Ovary (tissue), 9 donors: ENCODE measurements around the gene CEP131. TPM values are rescaled to one million over a fixed set of nuclear protein-coding genes. Genes with fewer than 3 reads are reported as not detected.

Experiments used
- DNase-seq, 5 donors: peaks; one replicate each; pipeline ENCODE4 v3.0.0-alpha.2; 2019 to 2020
- H3K27ac ChIP-seq, 2 donors: fragments of 200-600 bp; one replicate each; pipeline versions ENCODE4 v1.5.1 to v1.8.0; 2019 to 2022
- H3K27me3 ChIP-seq: fragments of 200-600 bp; one replicate; pipeline ENCODE4 v1.8.0; 2022
- H3K36me3 ChIP-seq: fragments of 200-600 bp; sonication (generic); one replicate; pipeline ENCODE4 v1.5.1; 2019
- H3K4me1 ChIP-seq: one replicate; pipeline ENCODE4 v1.8.1; 2013; ENCODE audit warnings: mild to moderate bottlenecking, moderate library complexity; ENCODE audit not compliant: insufficient read depth
- H3K4me3 ChIP-seq: fragments of 200-600 bp; sonication (generic); one replicate; pipeline ENCODE4 v1.5.1; 2017
- H3K9me3 ChIP-seq, 2 donors: fragments of 200-600 bp in 1 of 2; sonication (generic) in 1 of 2; one replicate each; pipeline versions ENCODE4 v1.5.1 to v1.8.1; 2013 to 2019; ENCODE audit warnings: mild to moderate bottlenecking in 1 of 2, moderate library complexity in 1 of 2
- EP300 ChIP-seq: sonication (generic); formaldehyde crosslinking; IDR thresholded peaks from one replicate; pipeline ENCODE4 v1.6.1; 2017; ENCODE audit warnings: antibody characterized with exemption
- POLR2A ChIP-seq: fragments of 450-650 bp; IDR thresholded peaks from one replicate; pipeline ENCODE4 v1.6.1; 2017; ENCODE audit warnings: antibody characterized with exemption, mild to moderate bottlenecking, moderate library complexity
- WGBS, 3 donors: extraction: QIAGEN DNeasy Blood & Tissue Kit in 1 of 3; methylation state at CpG; one replicate each; pipeline versions ENCODE4 v1.1.5 to v1.1.7; 2013 to 2017; 5-methylcytosine and 5-hydroxymethylcytosine counted together
- intact Hi-C, 4 donors: fragments of 100-400 bp; cut with DNase I; formaldehyde crosslinking; loops; one replicate each; pipeline versions ENCODE4 v1.11.0 to v1.15.1; 2022 to 2023
- polyA plus RNA-seq, 2 donors: library from polyadenylated mRNA; stranded (reverse); fragments of 200-250 nt in 1 of 2; fragments of 350-450 nt in 1 of 2; fragmentation: Illumina TruSeq in 1 of 2; extraction: RNeasy Lipid Tissue Mini Kit (QIAGEN cat#74804) in 1 of 2; gene quantifications; one replicate each; pipeline ENCODE4 v1.2.3, GENCODE V29; 2013 to 2014
- total RNA-seq, 7 donors: library from RNA; depleted of rRNA in 2 of 7; stranded (reverse); fragments of >200 nt in 2 of 7; fragmentation: NEBNext Ultra II Directional in 3 of 7; extraction: Animal tissue kit (Norgen Biotek cat#: 25700) in 3 of 7; gene quantifications; one replicate each; pipeline versions ENCODE4 v1.1.0 to v1.2.4, GENCODE V29; 2016 to 2023
- TF ChIP-seq, protein P1 (sequence below), 3 donors: fragments of 450-650 bp in 2 of 3; fragments of 200-600 bp in 1 of 3; IDR thresholded peaks; one replicate each; pipeline versions ENCODE4 v1.5.1 to v1.8.0; 2016 to 2022; ENCODE audit warnings: antibody characterized with exemption in 3 of 3, mild to moderate bottlenecking in 1 of 3
- donor health status: DM: no; HTN: no; CAD: no; lungs with moderate emphysema.
- donor health status: DM: no; HTN: no; CAD: no.
- donor health status: Bipolar disorder and iron deficiency.
- donor health status: DM: yes; HTN: yes; CAD: no.
- donor health status: DM: no; HTN: no; CAD: no.
- donor health status: DM: yes; HTN: yes; CAD: no.

Gene CEP131
- total and polyA plus RNA-seq, 9 donors = 0.22 to 10.7 (median 8.8) TPM

GRCh38 chr17:81184555-81184954 is 38.2 kb downstream of the CEP131 start:
- DNase-seq = no peak
- no peak for TF ChIP-seq POLR2A
- TF ChIP-seq, protein P1, sequence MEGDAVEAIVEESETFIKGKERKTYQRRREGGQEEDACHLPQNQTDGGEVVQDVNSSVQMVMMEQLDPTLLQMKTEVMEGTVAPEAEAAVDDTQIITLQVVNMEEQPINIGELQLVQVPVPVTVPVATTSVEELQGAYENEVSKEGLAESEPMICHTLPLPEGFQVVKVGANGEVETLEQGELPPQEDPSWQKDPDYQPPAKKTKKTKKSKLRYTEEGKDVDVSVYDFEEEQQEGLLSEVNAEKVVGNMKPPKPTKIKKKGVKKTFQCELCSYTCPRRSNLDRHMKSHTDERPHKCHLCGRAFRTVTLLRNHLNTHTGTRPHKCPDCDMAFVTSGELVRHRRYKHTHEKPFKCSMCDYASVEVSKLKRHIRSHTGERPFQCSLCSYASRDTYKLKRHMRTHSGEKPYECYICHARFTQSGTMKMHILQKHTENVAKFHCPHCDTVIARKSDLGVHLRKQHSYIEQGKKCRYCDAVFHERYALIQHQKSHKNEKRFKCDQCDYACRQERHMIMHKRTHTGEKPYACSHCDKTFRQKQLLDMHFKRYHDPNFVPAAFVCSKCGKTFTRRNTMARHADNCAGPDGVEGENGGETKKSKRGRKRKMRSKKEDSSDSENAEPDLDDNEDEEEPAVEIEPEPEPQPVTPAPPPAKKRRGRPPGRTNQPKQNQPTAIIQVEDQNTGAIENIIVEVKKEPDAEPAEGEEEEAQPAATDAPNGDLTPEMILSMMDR (IDR thresholded peaks at IDR 0.05) = no peak
- TF ChIP-seq EP300 = no peak
- no peaks in the 10 kb centered on the region for H3K27me3 ChIP-seq
- no peaks in the 10 kb centered on the region for H3K9me3 ChIP-seq
- intact Hi-C loops = no loop called here
- no peaks in the 10 kb centered on the region for H3K4me1 ChIP-seq
- no peak overlapping the region for H3K4me3 ChIP-seq
- WGBS, 3 donors = 17 to 28% (median 18%) methylated on average over 14 to 15 of the region's 15 CpGs
- H3K36me3 ChIP-seq = no peaks in the 10 kb centered on the region
- H3K27ac ChIP-seq = no peak overlapping the region

- H3K4me1 ChIP-seq = no peaks in the 10 kb centered on the region
- no peak overlapping the region for H3K4me3 ChIP-seq
- no peak overlapping the region for H3K27ac ChIP-seq
- H3K9me3 ChIP-seq = no peaks in the 10 kb centered on the region
- no peaks in the 10 kb centered on the region for H3K36me3 ChIP-seq
- TF ChIP-seq, protein P1 (IDR thresholded peaks at IDR 0.05) = no peak
- TF ChIP-seq POLR2A (no peak), EP300 (no peak)
- 89 to 93% (median 93%) methylated on average over 9 to 11 of the region's 11 CpGs for WGBS, 3 donors
- intact Hi-C loops = no loop called here
- no peak for DNase-seq
- no peaks in the 10 kb centered on the region for H3K27me3 ChIP-seq
These were observed 39.0 kb downstream of the CEP131 start for GRCh38 chr17:81183807-81184206.

DNA sequence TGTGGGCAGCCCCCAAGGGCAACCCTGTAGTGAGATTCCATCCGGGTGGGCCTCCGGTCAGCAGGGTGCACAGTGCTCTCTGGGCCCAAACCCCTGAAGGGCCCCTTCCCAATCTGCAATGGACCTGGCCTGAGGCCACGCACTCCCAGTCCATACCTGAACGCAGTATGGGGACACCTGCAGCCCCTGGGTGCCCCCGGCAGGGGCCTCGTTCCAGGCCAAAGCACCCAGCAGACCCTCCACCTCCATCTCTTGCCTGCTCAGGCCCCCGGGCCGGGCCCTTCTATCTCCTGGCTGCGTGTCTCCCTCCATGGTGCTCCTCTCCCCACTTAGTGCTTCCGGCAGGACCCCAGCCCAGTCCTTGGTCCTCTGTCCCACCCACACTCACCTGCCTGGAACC is 39.4 kb downstream of the CEP131 start:
- TF ChIP-seq EP300 (no peak), POLR2A (no peak)
- TF ChIP-seq, protein P1 (IDR thresholded peaks at IDR 0.05) = no peak
- Histone ChIP-seq H3K36me3 (no peaks in the 10 kb centered on the region), H3K27ac (no peak overlapping the region), H3K4me1 (no peaks in the 10 kb centered on the region), H3K9me3 (no peaks in the 10 kb centered on the region), H3K27me3 (no peaks in the 10 kb centered on the region), H3K4me3 (no peak overlapping the region)
- intact Hi-C loops = no loop called here
- no peak for DNase-seq
- 85 to 89% (median 85%) methylated on average over 10 of the region's 10 CpGs for WGBS, 3 donors

GRCh38 chr17:81182596-81182995 is 40.2 kb downstream of the CEP131 start:
- Histone ChIP-seq H3K27me3 (no peaks in the 10 kb centered on the region), H3K4me3 (no peak overlapping the region), H3K9me3 (no peaks in the 10 kb centered on the region), H3K36me3 (no peaks in the 10 kb centered on the region), H3K27ac (no peak overlapping the region), H3K4me1 (no peaks in the 10 kb centered on the region)
- WGBS, 3 donors = 58 to 84% (median 81%) methylated on average over 5 of the region's 5 CpGs
- intact Hi-C loops = no loop called here
- DNase-seq = no peak
- TF ChIP-seq EP300 (no peak), POLR2A (no peak)
- TF ChIP-seq, protein P1 (IDR thresholded peaks at IDR 0.05) = no peak

DNA sequence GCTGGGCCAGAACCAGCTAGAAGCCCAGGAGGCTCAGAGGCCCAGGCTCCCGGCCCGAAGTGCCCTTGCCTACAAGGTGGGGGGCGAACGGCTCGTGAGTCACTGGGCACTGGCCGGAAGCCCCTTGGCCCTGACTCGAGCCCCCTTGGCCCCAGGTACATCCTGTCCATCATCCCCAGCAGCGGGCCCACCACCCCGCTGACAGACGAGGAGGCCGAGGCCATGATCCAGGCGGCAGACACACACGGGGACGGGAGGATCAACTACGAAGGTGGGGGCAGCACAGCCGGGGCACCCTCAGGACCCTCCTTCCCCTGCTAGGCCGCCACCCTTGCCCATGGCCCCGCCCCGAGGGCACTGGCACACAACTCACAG is 41.0 kb downstream of the CEP131 start:
- Histone ChIP-seq H3K36me3 (no peaks in the 10 kb centered on the region), H3K9me3 (no peaks in the 10 kb centered on the region), H3K27ac (no peak overlapping the region), H3K4me1 (no peaks in the 10 kb centered on the region), H3K27me3 (no peaks in the 10 kb centered on the region), H3K4me3 (no peak overlapping the region)
- intact Hi-C loops = no loop called here
- DNase-seq = no peak
- 91 to 93% (median 91%) methylated on average over 18 to 19 of the region's 19 CpGs for WGBS, 3 donors
- no peak for TF ChIP-seq EP300
- no peak for TF ChIP-seq POLR2A
- TF ChIP-seq, protein P1 (IDR thresholded peaks at IDR 0.05) = no peak
